Measurements from ENCODE around the gene CLDN20.

DNA sequence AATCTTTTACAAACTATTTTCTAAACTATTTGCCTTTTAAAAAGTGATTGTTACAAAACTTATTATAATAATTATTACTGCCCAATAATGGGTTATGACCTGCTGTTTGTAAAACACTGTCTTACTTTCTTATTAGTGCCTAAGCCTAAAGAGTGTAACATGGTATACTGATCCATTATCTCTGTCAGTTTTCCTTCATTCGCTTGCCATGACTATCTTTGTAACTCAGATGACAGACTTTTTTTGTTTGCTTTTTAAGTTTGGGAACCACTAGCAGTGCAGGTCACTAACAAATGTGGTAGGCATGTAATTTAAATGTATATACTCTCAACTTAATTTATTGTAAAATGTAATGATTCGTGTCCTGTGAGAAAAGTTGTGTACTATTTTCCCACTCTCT is 60.4 kb downstream of the CLDN20 start:
- TF ChIP-seq, protein P1, sequence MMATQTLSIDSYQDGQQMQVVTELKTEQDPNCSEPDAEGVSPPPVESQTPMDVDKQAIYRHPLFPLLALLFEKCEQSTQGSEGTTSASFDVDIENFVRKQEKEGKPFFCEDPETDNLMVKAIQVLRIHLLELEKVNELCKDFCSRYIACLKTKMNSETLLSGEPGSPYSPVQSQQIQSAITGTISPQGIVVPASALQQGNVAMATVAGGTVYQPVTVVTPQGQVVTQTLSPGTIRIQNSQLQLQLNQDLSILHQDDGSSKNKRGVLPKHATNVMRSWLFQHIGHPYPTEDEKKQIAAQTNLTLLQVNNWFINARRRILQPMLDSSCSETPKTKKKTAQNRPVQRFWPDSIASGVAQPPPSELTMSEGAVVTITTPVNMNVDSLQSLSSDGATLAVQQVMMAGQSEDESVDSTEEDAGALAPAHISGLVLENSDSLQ (IDR thresholded peaks at IDR 0.05) = no peak
- TF ChIP-seq SUZ12 (IDR thresholded peaks at IDR 0.05) (no peak), L3MBTL2 (conservative IDR thresholded peaks at IDR 0.05) (no peak), LEF1 (IDR thresholded peaks at IDR 0.05; ENCODE audit: borderline replicate concordance) (no peak), FOXA1 (IDR thresholded peaks at IDR 0.05) (no peak), BHLHE40 (IDR thresholded peaks at IDR 0.05; ENCODE audit: borderline replicate concordance) (no peak), SP1 (IDR thresholded peaks at IDR 0.05) (no peak), HDGF (IDR thresholded peaks at IDR 0.05; ENCODE audit: borderline replicate concordance) (no peak), TARDBP (IDR thresholded peaks at IDR 0.05) (no peak), ZNF384 (IDR thresholded peaks at IDR 0.05) (no peak), FOXK2 (IDR thresholded peaks at IDR 0.05) (no peak), ELF4 (IDR thresholded peaks at IDR 0.05) (no peak), ARNT (IDR thresholded peaks at IDR 0.05) (no peak)

Measured in HEK293T (cell line).